GM12873 (cell line): ENCODE results near the gene APC.

Experiments used
- CTCF ChIP-seq: IDR thresholded peaks from 2 replicates; pipeline ENCODE4 v1.5.1; 2012; ENCODE audit warnings: low read depth, mild to moderate bottlenecking, moderate library complexity, low read length, control low read depth; ENCODE audit not compliant: insufficient read depth; ENCODE audit errors: missing control alignments

APC gene

GRCh38 chr5:112758676-112759075, 21.0 kb downstream of the APC start:
- no peak for TF ChIP-seq CTCF

- no peak for TF ChIP-seq CTCF
Observed at GRCh38 chr5:112762113-112762810, 24.6 kb downstream of the APC start.

- no peak for TF ChIP-seq CTCF
Observed at GRCh38 chr5:112763165-112763564, 25.5 kb downstream of the APC start.

- no peak for TF ChIP-seq CTCF
Observed at GRCh38 chr5:112772124-112772523, 34.4 kb downstream of the APC start.

GRCh38 chr5:112776301-112776856, 38.7 kb downstream of the APC start:
- no peak for TF ChIP-seq CTCF

- no peak for TF ChIP-seq CTCF
Observed at GRCh38 chr5:112779531-112779930, 41.8 kb downstream of the APC start.

GRCh38 chr5:112784726-112785125, 47.0 kb downstream of the APC start:
- no peak for TF ChIP-seq CTCF
